HG02678 (cell line): ENCODE results near the gene DHRS3.
"Not testable (repeated sequence)": the region's sequence is repeated elsewhere in the genome, so short reads cannot be mapped to it uniquely, and the experiment has no call there.

Experiments used
- ATAC-seq: cut with Tn5 transposase; IDR thresholded peaks from one replicate; pipeline ENCODE4 v1.9.1; 2021; ENCODE audit warnings: mild to moderate bottlenecking, moderate library complexity; ENCODE audit not compliant: unreplicated experiment

The DHRS3 gene

DNA sequence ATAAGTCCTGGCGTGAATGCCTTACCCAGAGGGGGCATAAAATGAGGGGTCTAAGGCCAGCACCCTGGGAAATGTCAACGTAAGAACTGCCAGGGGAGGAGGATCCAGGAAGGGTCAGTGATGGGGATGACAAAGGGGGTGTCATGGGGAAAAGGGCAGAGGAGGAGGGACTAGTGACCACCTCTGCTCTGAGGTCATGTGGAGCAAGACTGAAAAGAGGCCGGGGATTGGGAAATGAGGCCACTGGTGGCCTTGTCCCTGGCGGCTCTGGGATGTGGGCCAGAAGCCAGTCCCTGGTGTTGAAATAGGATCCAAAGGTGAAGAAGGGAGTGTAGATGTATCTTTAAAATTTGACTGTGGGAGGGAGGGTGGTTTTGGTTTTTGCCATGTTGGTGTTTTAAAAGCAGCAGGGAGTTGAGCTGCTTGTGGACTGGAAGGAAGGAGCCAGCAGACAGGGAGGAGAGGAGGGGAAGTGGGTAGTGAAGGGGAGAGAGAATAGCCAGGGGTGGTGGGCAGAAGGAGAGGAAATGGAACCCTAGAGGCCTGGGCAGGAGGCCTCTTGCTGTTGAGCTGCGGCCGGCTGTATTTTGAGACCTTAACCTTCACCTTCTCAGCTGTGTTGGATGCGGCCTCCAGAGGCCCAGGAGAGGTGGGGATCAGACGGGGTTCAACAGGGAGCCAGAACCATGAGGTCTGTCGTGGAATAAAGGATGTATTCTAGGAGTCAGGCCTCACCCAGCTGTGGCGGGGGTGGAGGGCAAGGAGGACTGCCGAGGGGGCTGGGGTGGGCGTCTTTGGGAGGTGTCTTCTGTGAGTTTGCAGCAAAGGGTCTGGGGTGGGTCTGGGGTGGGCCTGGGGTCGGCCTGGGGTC is 92.5 kb downstream of the DHRS3 start:
- ATAC-seq, result no peak

DNA sequence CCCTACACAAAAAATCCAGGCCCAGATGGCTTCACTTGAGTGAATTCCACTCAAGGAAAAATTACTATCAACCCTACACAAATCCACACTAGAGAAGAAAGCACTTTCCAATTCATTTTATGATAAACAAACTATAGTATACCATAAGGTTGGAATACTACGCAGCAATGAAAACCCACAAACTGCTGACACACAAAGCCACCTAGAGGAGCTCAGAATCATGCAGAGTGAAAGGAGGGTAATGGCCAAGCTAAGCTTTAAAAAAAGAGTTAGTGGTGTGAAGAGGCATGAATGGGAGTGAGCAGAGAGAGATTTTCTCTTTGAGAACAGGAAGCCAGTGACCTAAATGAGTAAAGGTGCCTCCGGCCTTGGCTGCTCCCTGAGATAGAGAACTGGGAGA is 93.7 kb downstream of the DHRS3 start:
- ATAC-seq, result no peak

GRCh38 chr1:12522780-12523179 is 95.2 kb downstream of the DHRS3 start:
- not testable (repeated sequence) for ATAC-seq

DNA sequence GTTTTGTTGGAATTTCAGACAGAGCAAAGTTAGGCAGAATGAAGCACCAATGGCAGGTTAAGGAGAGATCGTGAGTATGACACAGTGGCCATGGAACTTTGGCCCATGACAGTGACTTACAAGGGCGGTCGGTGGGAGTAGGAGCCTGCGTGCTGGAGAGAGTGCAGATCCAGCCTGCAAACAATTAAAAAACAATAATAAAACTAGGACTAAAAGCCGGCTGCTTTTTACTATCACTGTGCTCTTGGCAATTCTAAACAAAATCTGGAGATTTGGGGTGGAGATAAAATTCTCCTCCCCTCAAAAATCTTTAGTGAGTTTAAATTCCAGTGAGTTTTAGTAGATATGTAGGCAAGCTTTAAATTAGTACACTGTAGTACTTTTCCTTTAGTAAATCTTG is 96.9 kb downstream of the DHRS3 start:
- ATAC-seq, result no peak

GRCh38 chr1:12519693-12520364 is 98.2 kb downstream of the DHRS3 start:
- ATAC-seq, result no peak

GRCh38 chr1:12518931-12519692 is 98.9 kb downstream of the DHRS3 start:
- no peak for ATAC-seq
